Left ventricle myocardium inferior (tissue), 1 donor: ENCODE data around the gene NUDT7. TPM values are rescaled to one million over a fixed set of nuclear protein-coding genes. Genes with fewer than 3 reads are reported as not detected.

Source experiments
- DNase-seq: peaks from one replicate; pipeline ENCODE4 v3.0.0-alpha.2; 2020
- H3K27ac ChIP-seq: fragments of 200-600 bp; replicated peaks from 2 replicates; pipeline ENCODE4 v1.8.0; 2021
- H3K27me3 ChIP-seq: fragments of 200-600 bp; 2 replicates; pipeline ENCODE4 v1.8.0; 2021; ENCODE audit warnings: low read depth
- H3K36me3 ChIP-seq: fragments of 200-600 bp; 2 replicates; pipeline ENCODE4 v1.8.0; 2021
- H3K4me1 ChIP-seq: fragments of 200-600 bp; 2 replicates; pipeline ENCODE4 v1.8.0; 2021
- H3K4me3 ChIP-seq: fragments of 200-600 bp; 2 replicates; pipeline ENCODE4 v1.8.0; 2021; ENCODE audit warnings: mild to moderate bottlenecking, moderate library complexity
- H3K9me3 ChIP-seq: fragments of 200-600 bp; replicated peaks from 2 replicates; pipeline ENCODE4 v1.8.0; 2021
- CTCF ChIP-seq: fragments of 200-600 bp; IDR thresholded peaks from 2 replicates; pipeline ENCODE4 v1.8.0; 2021; ENCODE audit warnings: antibody characterized with exemption, mild to moderate bottlenecking, borderline replicate concordance
- intact Hi-C: fragments of 100-400 bp; cut with micrococcal nuclease; formaldehyde crosslinking; loops from one replicate; pipeline ENCODE4 v1.11.0; 2022
- long read RNA-seq: library from polyadenylated mRNA; unstranded; transcript quantifications from one replicate; pipeline ENCODE4 v2.0.0, GENCODE V29; 2021
- total RNA-seq: library from RNA; stranded (reverse); fragmentation: NEBNext Ultra II Directional; extraction: Animal tissue kit (Norgen Biotek cat#: 25700); gene quantifications from one replicate; pipeline ENCODE4 v1.2.1, GENCODE V29; 2021
- donor health status: DM: no; HTN: yes; CAD: no; lungs with severe emphysema.

The NUDT7 gene
- total RNA-seq = 54.2 TPM
- long read RNA-seq, transcript NUDT7-205 (5 exons, 899 nt) = major isoform, 35 of 86 reads
- long read RNA-seq, transcript NUDT7-202 (3 exons, 930 nt) = minor isoform, 22 of 86 reads
- long read RNA-seq, partial matches to known transcripts = 9 of 86 reads
- long read RNA-seq, other reads (novel, unspliced or antisense) = 15 of 86 reads

DNA sequence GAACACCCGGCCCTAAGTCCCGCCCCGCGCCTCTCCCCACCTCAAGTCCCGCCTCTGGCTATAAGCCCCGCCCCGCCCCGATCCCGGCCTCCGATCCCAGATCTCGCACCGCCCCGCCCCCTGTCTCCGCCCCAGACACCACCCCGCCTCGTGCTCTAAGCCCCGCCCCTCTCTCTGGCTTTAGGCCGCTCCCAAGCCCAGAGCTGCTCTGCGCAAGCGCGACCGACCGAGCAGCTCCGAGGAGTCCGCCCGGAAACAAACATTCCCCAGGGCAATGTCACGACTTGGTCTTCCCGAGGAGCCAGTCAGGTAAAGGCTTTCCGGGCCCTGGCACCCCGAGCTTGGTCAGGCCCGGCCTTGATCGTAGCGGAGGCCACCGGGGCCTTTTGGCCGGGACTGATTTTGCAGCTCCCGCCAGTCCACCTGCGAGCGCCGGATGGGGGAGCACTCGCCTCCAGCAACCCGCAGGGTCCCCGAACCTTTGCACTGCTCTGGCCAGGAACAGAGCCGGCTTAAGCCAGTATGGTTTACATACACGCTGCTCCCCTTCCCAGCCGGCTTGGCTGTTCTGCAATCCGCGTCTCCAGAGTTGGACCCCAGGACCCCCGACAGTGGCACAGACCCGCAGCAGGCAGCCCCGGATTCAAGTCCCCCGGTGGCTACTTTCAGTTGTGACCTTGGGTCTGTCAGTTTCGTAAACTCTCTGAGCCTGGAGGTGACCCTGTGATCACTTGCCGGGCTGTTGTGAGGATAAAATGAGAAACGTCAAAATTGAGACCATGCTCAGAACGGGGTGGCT is at the start of gene NUDT7:
Gene NUDT7 (plus strand): TSS at position 206 of the 799 bp plus-strand sequence. CDS start 69 bp downstream, at position 275.
- Histone ChIP-seq H3K27me3 (no peaks in the 10 kb centered on the region), H3K36me3 (peaks cover 18% of the 10 kb centered on the region), H3K4me3 (peak within 1 kb of the TSS; percentile 79), H3K27ac (peak within 1 kb of the TSS; percentile 93), H3K4me1 (peaks cover 11% of the 10 kb centered on the region), H3K9me3 (no peaks in the 10 kb centered on the region)
- intact Hi-C loops = no loop called here
- peak; percentile 35 for TF ChIP-seq CTCF
- DNase-seq = peak; percentile 99

- intact Hi-C loops = loop anchor here (5.0 kb wide), 1 partner anchor 297 kb away; no protein-coding TSS in a partner anchor
- TF ChIP-seq CTCF = no peak
- peaks cover 32% of the 10 kb centered on the region for H3K27me3 ChIP-seq
- DNase-seq = no peak
- H3K27ac ChIP-seq = no peak overlapping the region
- no peaks in the 10 kb centered on the region for H3K4me1 ChIP-seq
- H3K36me3 ChIP-seq = no peaks in the 10 kb centered on the region
- H3K4me3 ChIP-seq = no peak overlapping the region
- H3K9me3 ChIP-seq = no peaks in the 10 kb centered on the region
Observed at GRCh38 chr16:77674888-77675287, 47.4 kb upstream of the NUDT7 start.

DNA sequence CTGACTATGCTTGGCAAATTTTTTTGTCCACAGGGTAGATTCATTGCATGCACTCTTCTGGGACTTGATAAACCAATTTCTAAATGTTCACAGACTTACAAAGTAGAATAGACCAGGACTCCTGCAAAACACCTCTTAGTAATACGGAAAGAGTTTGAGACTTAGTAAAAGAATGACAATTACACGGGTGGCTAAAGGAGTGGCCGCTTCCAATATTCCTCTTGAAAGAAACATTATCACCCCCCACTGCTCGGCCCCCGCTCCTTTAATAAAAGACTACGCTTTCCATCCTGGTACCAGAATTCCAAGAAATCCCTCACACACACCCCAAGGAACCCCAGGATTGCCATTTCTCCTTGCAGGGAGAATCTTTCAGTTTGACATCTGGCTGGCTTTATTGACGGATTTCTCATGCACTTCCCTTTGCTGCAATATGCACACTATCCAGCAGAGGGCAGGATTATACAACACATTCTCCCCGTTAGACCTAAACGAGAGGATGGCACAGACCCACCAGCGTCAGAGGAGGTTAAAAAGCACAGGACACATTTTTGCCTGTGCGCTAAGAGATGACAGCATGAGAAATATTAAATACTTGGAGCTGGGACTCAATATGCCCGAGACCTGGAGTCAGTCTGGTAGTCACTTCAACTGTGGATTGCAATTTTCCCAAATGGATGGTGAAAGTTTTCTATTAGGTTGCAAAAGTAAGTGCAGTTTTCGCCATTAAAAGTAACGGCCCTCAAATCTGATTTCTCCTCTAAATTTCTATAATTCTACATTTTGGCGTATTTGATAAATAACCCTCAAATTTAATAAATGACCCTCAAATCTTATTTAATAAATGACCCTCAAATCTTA is 46.6 kb upstream of the NUDT7 start:
- intact Hi-C loops = loop anchor here (5.0 kb wide), 1 partner anchor 297 kb away; no protein-coding TSS in a partner anchor
- peaks cover 24% of the 10 kb centered on the region for H3K27me3 ChIP-seq
- TF ChIP-seq CTCF = peak; percentile 90
- H3K4me1 ChIP-seq = no peaks in the 10 kb centered on the region
- DNase-seq = peak; percentile 32
- no peaks in the 10 kb centered on the region for H3K9me3 ChIP-seq
- no peaks in the 10 kb centered on the region for H3K36me3 ChIP-seq
- no peak overlapping the region for H3K27ac ChIP-seq
- H3K4me3 ChIP-seq = no peak overlapping the region

GRCh38 chr16:77677129-77677528 is 45.2 kb upstream of the NUDT7 start:
- Histone ChIP-seq H3K27me3 (peaks cover 21% of the 10 kb centered on the region), H3K36me3 (no peaks in the 10 kb centered on the region), H3K9me3 (no peaks in the 10 kb centered on the region), H3K4me1 (no peaks in the 10 kb centered on the region), H3K4me3 (no peak overlapping the region), H3K27ac (no peak overlapping the region)
- DNase-seq = no peak
- intact Hi-C loops = loop anchor here (5.0 kb wide), 1 partner anchor 295 kb away; no protein-coding TSS in a partner anchor
- TF ChIP-seq CTCF = no peak

GRCh38 chr16:77679391-77679790 is 42.9 kb upstream of the NUDT7 start:
- intact Hi-C loops = loop anchor here (5.0 kb wide), 1 partner anchor 293 kb away; no protein-coding TSS in a partner anchor
- H3K27ac ChIP-seq = no peak overlapping the region
- TF ChIP-seq CTCF = no peak

More at GRCh38 chr16:77679391-77679790, 42.9 kb upstream of the NUDT7 start:
- DNase-seq = no peak
- no peak overlapping the region for H3K4me3 ChIP-seq
- no peaks in the 10 kb centered on the region for H3K9me3 ChIP-seq
- peaks cover 16% of the 10 kb centered on the region for H3K27me3 ChIP-seq
- no peaks in the 10 kb centered on the region for H3K36me3 ChIP-seq
- H3K4me1 ChIP-seq = no peaks in the 10 kb centered on the region
